H1 (cell line): ENCODE results near the gene SLC2A11. TPM values are rescaled to one million over a fixed set of nuclear protein-coding genes. Genes with fewer than 3 reads are reported as not detected.

Source experiments
- CTCF ChIA-PET: fragments of 300-600 bp; sonication (Branson Sonifier 250); formaldehyde crosslinking; loops from one replicate; lab custom pipeline; 2021; ENCODE audit not compliant: partially characterized antibody; lab: Charles Lee
- POLR2A ChIA-PET: fragments of 300-600 bp; sonication (Branson Sonifier 250); formaldehyde crosslinking; loops from one replicate; lab custom pipeline; 2021; ENCODE audit warnings: inconsistent platforms; ENCODE audit not compliant: partially characterized antibody; lab: Charles Lee
- DNase-seq, 2 experiments: peaks; one replicate each; pipeline versions ENCODE4 v3.0.0 to v3.0.0-alpha.2; 2010 to 2022; ENCODE audit warnings: low spot score in 2 of 2, low read depth in 1 of 2, mixed read lengths in 1 of 2
- FAIRE-seq: peaks from 2 replicates; lab custom pipeline; 2011; peaks lifted over from hg19 to GRCh38; lab: Jason Lieb, UNC
- H2AFZ ChIP-seq: 2 replicates; pipeline ENCODE4 v1.8.1; 2012; ENCODE audit warnings: low read length, inconsistent platforms
- H2AK5ac ChIP-seq: 2 replicates; pipeline ENCODE4 v1.6.1; 2013; ENCODE audit warnings: low read depth, low read length
- H2BK120ac ChIP-seq: replicated peaks from 2 replicates; pipeline ENCODE3; 2013; ENCODE audit warnings: low read depth, low read length, inconsistent platforms
- H2BK12ac ChIP-seq: 2 replicates; pipeline ENCODE4 v1.6.1; 2013; ENCODE audit warnings: low read depth, low read length
- H2BK15ac ChIP-seq: 2 replicates; pipeline ENCODE4 v1.6.1; 2013; ENCODE audit warnings: low read length
- H2BK20ac ChIP-seq: 2 replicates; pipeline ENCODE4 v1.6.1; 2013; ENCODE audit warnings: low read length
- H2BK5ac ChIP-seq: 2 replicates; pipeline ENCODE4 v1.6.1; 2013; ENCODE audit warnings: low read depth, low read length
- H3K14ac ChIP-seq: 2 replicates; pipeline ENCODE4 v1.6.1; 2013; ENCODE audit warnings: inconsistent platforms; ENCODE audit not compliant: insufficient read length
- H3K18ac ChIP-seq: 2 replicates; pipeline ENCODE4 v1.6.1; 2013; ENCODE audit warnings: low read length; ENCODE audit errors: extremely low read depth
- H3K23ac ChIP-seq: 2 replicates; pipeline ENCODE4 v1.6.1; 2013; ENCODE audit warnings: inconsistent platforms; ENCODE audit not compliant: insufficient read length
- H3K23me2 ChIP-seq: 2 replicates; pipeline ENCODE4 v1.6.1; 2013; ENCODE audit warnings: low read depth, low read length
- H3K27ac ChIP-seq: 2 replicates; pipeline ENCODE4 v1.6.1; 2011; ENCODE audit warnings: low read depth, low read length, inconsistent platforms
- H3K27me3 ChIP-seq, 4 experiments: replicated peaks in 1 of 4; 1 replicate in 1 of 4; 2 replicates in 3 of 4; pipeline versions ENCODE4 v1.6.1 to v1.8.1; 2011 to 2013; ENCODE audit warnings: low read length in 3 of 4, mild to moderate bottlenecking in 3 of 4, inconsistent platforms in 2 of 4, mixed read lengths in 2 of 4, moderate library complexity in 1 of 4; ENCODE audit not compliant: control insufficient read depth in 3 of 4, insufficient read depth in 3 of 4; ENCODE audit errors: extremely low read depth in 1 of 4
- H3K36me3 ChIP-seq, 4 experiments: 2 replicates each; pipeline versions ENCODE4 v1.6.1 to v1.8.1; 2011 to 2013; ENCODE audit warnings: mild to moderate bottlenecking in 4 of 4, low read length in 3 of 4, moderate library complexity in 2 of 4, control low read depth in 1 of 4, inconsistent platforms in 1 of 4; ENCODE audit not compliant: insufficient read depth in 4 of 4, control insufficient read depth in 2 of 4
- H3K4ac ChIP-seq: replicated peaks from 2 replicates; pipeline ENCODE3; 2013; ENCODE audit warnings: low read length, low read depth, mixed read lengths, inconsistent platforms; ENCODE audit not compliant: insufficient read length
- H3K4me1 ChIP-seq, 4 experiments: replicated peaks in 1 of 4; 1 replicate in 1 of 4; 2 replicates in 3 of 4; pipeline versions ENCODE4 v1.6.1 to v1.8.1; 2011 to 2013; ENCODE audit warnings: low read length in 3 of 4, inconsistent platforms in 2 of 4, mixed read lengths in 1 of 4; ENCODE audit not compliant: insufficient read depth in 4 of 4, control insufficient read depth in 3 of 4
- H3K4me2 ChIP-seq, 2 experiments: 2 replicates each; pipeline versions ENCODE4 v1.6.1 to v1.8.1; 2011 to 2013; ENCODE audit warnings: low read depth in 2 of 2, low read length in 2 of 2, control low read depth in 1 of 2, inconsistent platforms in 1 of 2, mild to moderate bottlenecking in 1 of 2; ENCODE audit not compliant: insufficient read depth in 1 of 2
- H3K4me3 ChIP-seq, 4 experiments: fragments of 200-600, 300-600 bp in 1 of 4; sonication (generic), shearing (Covaris generic), sonication (Bioruptor Twin) in 1 of 4; 2 replicates each; pipeline versions ENCODE4 v1.5.1 to v1.8.1; 2011 to 2016; ENCODE audit warnings: low read length in 4 of 4, low read depth in 3 of 4, control low read depth in 2 of 4, inconsistent platforms in 2 of 4, mild to moderate bottlenecking in 2 of 4, mixed read lengths in 1 of 4, moderate library complexity in 1 of 4; ENCODE audit not compliant: insufficient read depth in 2 of 4; ENCODE audit errors: extremely low read depth in 1 of 4
- H3K56ac ChIP-seq: replicated peaks from 2 replicates; pipeline ENCODE3; 2013; ENCODE audit warnings: low read depth, mild to moderate bottlenecking, mixed read lengths, low read length, inconsistent platforms; ENCODE audit not compliant: insufficient read length
- H3K79me1 ChIP-seq: 2 replicates; pipeline ENCODE4 v1.6.1; 2013; ENCODE audit warnings: low read depth, low read length, control low read depth
- H3K79me2 ChIP-seq, 2 experiments: 2 replicates each; pipeline versions ENCODE4 v1.6.1 to v1.8.1; 2012 to 2013; ENCODE audit warnings: low read length in 2 of 2, mild to moderate bottlenecking in 2 of 2, inconsistent platforms in 1 of 2; ENCODE audit not compliant: insufficient read depth in 2 of 2, control insufficient read depth in 1 of 2
- H3K9ac ChIP-seq, 4 experiments: replicated peaks in 1 of 4; 1 replicate in 1 of 4; 2 replicates in 3 of 4; pipeline versions ENCODE4 v1.6.1 to v1.8.1; 2011 to 2013; ENCODE audit warnings: low read depth in 3 of 4, low read length in 3 of 4, control low read depth in 2 of 4, mild to moderate bottlenecking in 2 of 4, moderate library complexity in 2 of 4, inconsistent platforms in 1 of 4; ENCODE audit errors: extremely low read depth in 1 of 4
- H3K9me3 ChIP-seq, 2 experiments: 2 replicates each; pipeline versions ENCODE4 v1.6.1 to v1.8.1; 2012 to 2013; ENCODE audit warnings: mild to moderate bottlenecking in 2 of 2, moderate library complexity in 2 of 2, control low read depth in 1 of 2, inconsistent platforms in 1 of 2, low read depth in 1 of 2, low read length in 1 of 2, mixed read lengths in 1 of 2; ENCODE audit not compliant: insufficient read depth in 2 of 2
- H4K20me1 ChIP-seq, 2 experiments: replicated peaks in 1 of 2; 2 replicates each; pipeline versions ENCODE3 to v1.8.1; 2011 to 2013; ENCODE audit warnings: inconsistent platforms in 2 of 2, low read length in 2 of 2, mild to moderate bottlenecking in 1 of 2; ENCODE audit not compliant: insufficient read depth in 2 of 2, control insufficient read depth in 1 of 2
- H4K5ac ChIP-seq: 2 replicates; pipeline ENCODE4 v1.6.1; 2013; ENCODE audit warnings: low read length, low read depth, mixed read lengths, inconsistent platforms; ENCODE audit not compliant: insufficient read length
- H4K8ac ChIP-seq: 2 replicates; pipeline ENCODE4 v1.8.0; 2013; ENCODE audit warnings: mild to moderate bottlenecking, moderate library complexity, low read length, inconsistent platforms; ENCODE audit not compliant: insufficient read depth; ENCODE audit errors: extremely low read depth
- H4K91ac ChIP-seq: replicated peaks from 2 replicates; pipeline ENCODE3; 2013; ENCODE audit warnings: low read length, mixed read lengths, inconsistent platforms; ENCODE audit not compliant: insufficient read length
- ATF3 ChIP-seq: IDR thresholded peaks from 2 replicates; pipeline ENCODE4 v1.6.1; 2011; ENCODE audit warnings: low read depth, mild to moderate bottlenecking, low read length; ENCODE audit not compliant: insufficient read depth
- BACH1 ChIP-seq: IDR thresholded peaks from 2 replicates; pipeline ENCODE4 v1.6.1; 2012; ENCODE audit warnings: low read length, improper control_type of control experiment
- E2F6 ChIP-seq: IDR thresholded peaks from 2 replicates; pipeline ENCODE4 v1.6.1; 2012; ENCODE audit warnings: inconsistent platforms
- EP300 ChIP-seq, 2 experiments: IDR thresholded peaks; 1 replicate in 1 of 2; 2 replicates in 1 of 2; pipeline ENCODE4 v1.6.1; 2011 to 2012; ENCODE audit warnings: low read depth in 2 of 2, low read length in 2 of 2, mild to moderate bottlenecking in 2 of 2, borderline replicate concordance in 1 of 2, inconsistent platforms in 1 of 2, moderate library complexity in 1 of 2
- MAX ChIP-seq: IDR thresholded peaks from 2 replicates; pipeline ENCODE4 v1.6.1; 2012; ENCODE audit warnings: inconsistent platforms
- NRF1 ChIP-seq: IDR thresholded peaks from 2 replicates; pipeline ENCODE4 v1.6.1; 2011; ENCODE audit warnings: mild to moderate bottlenecking, low read depth, low read length, improper control_type of control experiment
- POLR2A ChIP-seq, 2 experiments: IDR thresholded peaks; 1 replicate in 1 of 2; 2 replicates in 1 of 2; pipeline ENCODE4 v1.6.1; 2011; ENCODE audit warnings: low read depth in 2 of 2, low read length in 2 of 2, mild to moderate bottlenecking in 2 of 2; ENCODE audit errors: control extremely low read depth in 1 of 2
- POU5F1 ChIP-seq: IDR thresholded peaks from 2 replicates; pipeline ENCODE4 v1.6.1; 2011; ENCODE audit warnings: low read depth, mild to moderate bottlenecking, low read length, moderate library complexity
- RFX5 ChIP-seq: IDR thresholded peaks from 2 replicates; pipeline ENCODE4 v1.6.1; 2011; ENCODE audit warnings: low read depth, low read length, improper control_type of control experiment, borderline replicate concordance
- SIN3A ChIP-seq, 2 experiments: IDR thresholded peaks in 1 of 2; conservative IDR thresholded peaks in 1 of 2; 2 replicates each; pipeline ENCODE4 v1.6.1; 2011 to 2012; ENCODE audit warnings: low read length in 2 of 2, improper control_type of control experiment in 1 of 2, low read depth in 1 of 2, mild to moderate bottlenecking in 1 of 2
- TBP ChIP-seq: IDR thresholded peaks from 2 replicates; pipeline ENCODE4 v1.6.1; 2011; ENCODE audit warnings: low read depth, low read length, improper control_type of control experiment
- ZNF274 ChIP-seq: IDR thresholded peaks from 2 replicates; pipeline ENCODE4 v1.7.0; 2012; ENCODE audit warnings: low read length, borderline replicate concordance; ENCODE audit errors: extremely low read depth
- WGBS, 2 experiments: shearing (Covaris generic) in 1 of 2; methylation state at CpG; one replicate each; pipeline versions ENCODE4 v1.1.6 to v1.1.7; 2013 to 2015; ENCODE audit warnings: low lambda C conversion rate in 2 of 2, mixed read lengths in 2 of 2, inconsistent platforms in 1 of 2, low coverage in 1 of 2, missing lambda C conversion rate in 1 of 2; ENCODE audit not compliant: insufficient replicate concordance in 2 of 2, insufficient coverage in 1 of 2, insufficient read length in 1 of 2; ENCODE audit errors: extremely low coverage in 1 of 2, missing lambda C conversion rate in 1 of 2; 5-methylcytosine and 5-hydroxymethylcytosine counted together
- polyA plus RNA-seq, 7 experiments: library from polyadenylated mRNA; depleted of rRNA in 3 of 7; stranded (reverse) in 5 of 7; unstranded in 2 of 7; fragments of >200 nt in 5 of 7; fragments of 200-250 nt in 2 of 7; gene quantifications; 1 replicate in 5 of 7; 2 replicates in 1 of 7; 4 replicates in 1 of 7; pipeline versions ENCODE4 v1.2.1 to v1.2.3, GENCODE V29; 2011 to 2013; ENCODE audit warnings: missing spikeins in 2 of 7, mixed read lengths in 2 of 7
- total RNA-seq: library from RNA; stranded (reverse); fragmentation: NEBNext Ultra II Directional; extraction: Animal tissue kit (Norgen Biotek cat#: 25700); gene quantifications from 2 replicates; pipeline ENCODE4 v1.2.1, GENCODE V29; 2021

SLC2A11 gene
- total and polyA plus RNA-seq, 2 of the 8 experiments (the other 6 are each of a cell fraction or from before 2014, with no cell fraction given) = 10.7 to 12.5 TPM

- no peak overlapping the region for H3K18ac ChIP-seq
- 93% methylated on average over 8 of the region's 8 CpGs; no CpG with 5 or more reads in 1 of the 2 experiments for WGBS, 2 experiments
- DNase-seq (no peak), FAIRE-seq (no peak)
- no peak overlapping the region for H3K4me3 ChIP-seq
- no peak overlapping the region for H4K8ac ChIP-seq
- no peak overlapping the region for H2BK5ac ChIP-seq
- H2BK120ac ChIP-seq = no peak overlapping the region
- no peak overlapping the region for H3K4ac ChIP-seq
- no peak overlapping the region for H3K4me2 ChIP-seq
- peaks cover 4 to 32% (median 9%) of the 10 kb centered on the region in 4 experiments; a peak in 5 of 8 replicates for H3K36me3 ChIP-seq
- H3K9ac ChIP-seq = no peak overlapping the region
- H4K91ac ChIP-seq = no peak overlapping the region
- H3K14ac ChIP-seq = no peak overlapping the region
- no peaks in the 10 kb centered on the region for H3K9me3 ChIP-seq
- H2BK15ac ChIP-seq = no peak overlapping the region
- CTCF ChIA-PET = interaction anchor here (1.2 kb wide), 1 partner anchor 42 kb away, joined by 4 read pairs; no protein-coding TSS in a partner anchor
- H3K56ac ChIP-seq = no peak overlapping the region
- POLR2A ChIA-PET = interaction anchor here (0.6 to 1.3 kb wide), 3 partner anchors 18 to 63 kb away, joined by 3 read pairs; no protein-coding TSS in a partner anchor
- H2BK20ac ChIP-seq = no peak overlapping the region
- no peak overlapping the region for H3K27ac ChIP-seq
- H2AFZ ChIP-seq = no peak overlapping the region
- H3K23ac ChIP-seq = no peak overlapping the region
- peaks cover 6 to 26% of the 10 kb centered on the region in 2 experiments for H4K20me1 ChIP-seq
- H3K27me3 ChIP-seq = no peaks in the 10 kb centered on the region; a peak in 1 of 7 replicates
- no peak overlapping the region for H2BK12ac ChIP-seq
- H4K5ac ChIP-seq = no peak overlapping the region
- no peak overlapping the region for H2AK5ac ChIP-seq
- no peaks in the 10 kb centered on the region for H3K23me2 ChIP-seq
- H3K4me1 ChIP-seq = no peaks in the 10 kb centered on the region
- no peaks in the 10 kb centered on the region; a peak in 1 of 4 replicates for H3K79me2 ChIP-seq
- H3K79me1 ChIP-seq = peaks cover 4% of the 10 kb centered on the region; the same call in 1 of the 2 replicates
- no peak for TF ChIP-seq E2F6
- no peak for TF ChIP-seq RFX5
- TF ChIP-seq TBP = no peak
- no peak for TF ChIP-seq SIN3A (conservative IDR thresholded peaks at IDR 0.05 in 1 of 2, IDR thresholded peaks at IDR 0.05 in 1 of 2; ENCODE audit: low read depth in 1 of 2, low read length in 2 of 2)
- no peak for TF ChIP-seq MAX
- TF ChIP-seq ZNF274 = no peak
- no peak for TF ChIP-seq POU5F1
- TF ChIP-seq NRF1 = no peak
- no peak for TF ChIP-seq EP300 (IDR thresholded peaks at IDR 0.05; ENCODE audit: borderline replicate concordance in 1 of 2, low read depth in 2 of 2, low read length in 2 of 2)
- TF ChIP-seq POLR2A (IDR thresholded peaks at IDR 0.05; ENCODE audit: control extremely low read depth in 1 of 2, low read depth in 2 of 2, low read length in 2 of 2) = no peak
- TF ChIP-seq ATF3 = no peak
- no peak for TF ChIP-seq BACH1
Measured at GRCh38 chr22:23831261-23831660, 26.4 kb upstream of the SLC2A11 start.
